ENCODE results near the gene RGS12. TPM values are rescaled to one million over a fixed set of nuclear protein-coding genes. Genes with fewer than 3 reads are reported as not detected.

RGS12 gene
- total RNA-seq, 1 donor from 2014 or later = 10.6 TPM

DNA sequence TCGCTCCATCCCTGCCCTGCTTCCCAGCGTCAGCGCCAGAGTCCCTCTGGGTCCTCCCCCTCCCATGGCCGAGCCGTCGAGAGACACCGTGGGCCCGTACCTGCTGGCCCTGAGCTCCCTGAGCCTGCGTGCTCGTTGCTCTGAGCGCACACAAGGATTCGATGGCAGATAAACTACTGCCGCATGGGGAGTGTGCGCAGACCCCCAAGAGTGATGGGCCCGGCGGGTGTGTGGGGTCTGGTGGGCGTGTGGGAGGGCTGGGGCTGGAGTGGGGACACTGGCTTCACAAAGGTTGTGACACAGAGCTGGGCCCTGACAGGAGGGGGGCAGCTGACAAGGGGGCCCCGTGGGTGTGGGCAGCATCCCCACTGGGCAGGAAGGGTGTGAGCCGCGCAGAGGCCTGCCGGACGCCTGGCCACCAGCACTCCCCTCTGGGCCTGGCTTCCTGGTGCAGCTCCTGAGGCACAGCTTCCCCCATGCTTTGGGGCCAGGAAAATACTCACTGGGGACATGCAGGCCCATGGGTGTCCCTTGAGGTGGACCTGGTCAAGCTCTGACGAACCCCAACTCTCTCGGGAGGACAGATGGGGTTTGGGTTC is 4.8 kb upstream of the RGS12 start:
- intact Hi-C loops (cut with micrococcal nuclease) = loop anchor here (2.0 kb wide), 1 partner anchor 31 kb away; no protein-coding TSS in a partner anchor
- ATAC-seq (ENCODE audit: low read depth) = no peak
- TF ChIP-seq, protein P1, sequence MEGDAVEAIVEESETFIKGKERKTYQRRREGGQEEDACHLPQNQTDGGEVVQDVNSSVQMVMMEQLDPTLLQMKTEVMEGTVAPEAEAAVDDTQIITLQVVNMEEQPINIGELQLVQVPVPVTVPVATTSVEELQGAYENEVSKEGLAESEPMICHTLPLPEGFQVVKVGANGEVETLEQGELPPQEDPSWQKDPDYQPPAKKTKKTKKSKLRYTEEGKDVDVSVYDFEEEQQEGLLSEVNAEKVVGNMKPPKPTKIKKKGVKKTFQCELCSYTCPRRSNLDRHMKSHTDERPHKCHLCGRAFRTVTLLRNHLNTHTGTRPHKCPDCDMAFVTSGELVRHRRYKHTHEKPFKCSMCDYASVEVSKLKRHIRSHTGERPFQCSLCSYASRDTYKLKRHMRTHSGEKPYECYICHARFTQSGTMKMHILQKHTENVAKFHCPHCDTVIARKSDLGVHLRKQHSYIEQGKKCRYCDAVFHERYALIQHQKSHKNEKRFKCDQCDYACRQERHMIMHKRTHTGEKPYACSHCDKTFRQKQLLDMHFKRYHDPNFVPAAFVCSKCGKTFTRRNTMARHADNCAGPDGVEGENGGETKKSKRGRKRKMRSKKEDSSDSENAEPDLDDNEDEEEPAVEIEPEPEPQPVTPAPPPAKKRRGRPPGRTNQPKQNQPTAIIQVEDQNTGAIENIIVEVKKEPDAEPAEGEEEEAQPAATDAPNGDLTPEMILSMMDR (IDR thresholded peaks at IDR 0.05) = no peak
- H3K9me3 Mint-ChIP-seq = no peaks in the 10 kb centered on the region
- H3K4me3 Mint-ChIP-seq = no peak overlapping the region
- DNase-seq = no peak
- H3K4me1 Mint-ChIP-seq = peaks cover 19% of the 10 kb centered on the region
- peaks cover 15% of the 10 kb centered on the region for H3K27me3 Mint-ChIP-seq
- H3K36me3 Mint-ChIP-seq (ENCODE audit: low read depth) = peaks cover 2% of the 10 kb centered on the region
- ChIA-PET CTCF (no interaction called here), POLR2A (interaction anchor here (1.5 kb wide), 1 partner anchor 30 kb away, joined by 5 read pairs; no protein-coding TSS in a partner anchor)
- no peak overlapping the region for H3K27ac Mint-ChIP-seq

DNA sequence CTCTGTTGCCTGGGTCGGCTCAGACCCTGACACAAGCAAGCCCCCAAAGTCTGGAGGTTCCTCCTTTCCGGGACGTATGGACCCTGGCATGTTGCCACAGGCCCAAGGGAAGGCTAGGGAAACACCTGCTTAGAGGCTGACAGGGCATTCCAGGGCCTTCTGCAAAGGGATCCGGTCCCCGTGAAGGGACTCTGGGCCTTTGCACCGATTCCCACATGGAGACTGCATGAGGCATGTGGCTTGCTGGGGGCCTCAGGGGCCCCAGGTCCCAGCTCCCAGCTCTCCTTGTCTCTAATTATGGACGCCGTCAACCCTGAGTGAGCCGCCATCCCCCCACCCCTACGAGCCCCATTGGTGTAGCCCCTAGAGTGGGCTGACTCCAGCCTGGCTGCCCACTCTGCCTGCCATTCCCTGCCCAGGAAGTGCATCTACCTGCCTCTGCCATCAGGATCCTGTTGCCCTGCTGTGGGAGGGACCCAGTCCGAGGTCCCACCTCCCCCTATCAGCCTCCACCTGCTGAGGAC is 4.2 kb upstream of the RGS12 start:
- ChIA-PET POLR2A (interaction anchor here (0.7 to 1.5 kb wide), 2 partner anchors 31 to 453 kb away, joined by 3 to 5 read pairs; no protein-coding TSS in a partner anchor), CTCF (no interaction called here)
- Mint-ChIP-seq H3K27ac (no peak overlapping the region), H3K27me3 (peaks cover 15% of the 10 kb centered on the region), H3K4me1 (peaks cover 22% of the 10 kb centered on the region), H3K4me3 (no peak overlapping the region), H3K36me3 (ENCODE audit: low read depth) (peaks cover 2% of the 10 kb centered on the region), H3K9me3 (no peaks in the 10 kb centered on the region)
- no peak for DNase-seq
- TF ChIP-seq, protein P1 (IDR thresholded peaks at IDR 0.05) = no peak
- intact Hi-C loops (cut with micrococcal nuclease) = no loop called here
- ATAC-seq (ENCODE audit: low read depth) = no peak

DNA sequence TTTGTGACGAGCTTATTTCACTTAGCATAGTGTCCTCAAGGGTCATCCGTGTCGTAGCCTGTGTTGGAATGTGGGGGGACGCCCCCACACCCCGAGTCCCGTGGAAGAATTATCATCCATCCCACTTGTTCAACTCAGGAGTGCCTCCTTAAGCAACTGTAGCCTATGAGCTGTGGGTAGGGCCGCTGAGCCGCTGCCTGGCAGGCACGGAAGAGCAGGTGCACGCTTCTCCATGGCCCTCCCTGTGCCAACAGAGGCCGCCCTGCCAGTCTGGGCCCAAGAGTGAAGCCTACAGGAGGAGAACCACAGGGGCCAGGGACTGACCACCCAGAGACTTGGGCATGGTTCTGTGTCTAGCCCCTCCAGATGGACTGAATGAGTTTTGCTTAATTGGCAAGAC is 2.3 kb upstream of the RGS12 start:
- H3K4me3 Mint-ChIP-seq = peak overlapping the region; percentile 11
- peaks cover 2% of the 10 kb centered on the region for H3K36me3 Mint-ChIP-seq (ENCODE audit: low read depth)
- DNase-seq (no peak), ATAC-seq (ENCODE audit: low read depth) (no peak)
- H3K27me3 Mint-ChIP-seq = peaks cover 15% of the 10 kb centered on the region
- peaks cover 27% of the 10 kb centered on the region for H3K4me1 Mint-ChIP-seq
- no peak overlapping the region for H3K27ac Mint-ChIP-seq
- H3K9me3 Mint-ChIP-seq = no peaks in the 10 kb centered on the region
- ChIA-PET CTCF (no interaction called here), POLR2A (no interaction called here)
- TF ChIP-seq, protein P1 (IDR thresholded peaks at IDR 0.05) = no peak
- intact Hi-C loops (cut with micrococcal nuclease) = loop anchor here (10.0 kb wide), 2 partner anchors 246 to 806 kb away; no protein-coding TSS in a partner anchor

DNA sequence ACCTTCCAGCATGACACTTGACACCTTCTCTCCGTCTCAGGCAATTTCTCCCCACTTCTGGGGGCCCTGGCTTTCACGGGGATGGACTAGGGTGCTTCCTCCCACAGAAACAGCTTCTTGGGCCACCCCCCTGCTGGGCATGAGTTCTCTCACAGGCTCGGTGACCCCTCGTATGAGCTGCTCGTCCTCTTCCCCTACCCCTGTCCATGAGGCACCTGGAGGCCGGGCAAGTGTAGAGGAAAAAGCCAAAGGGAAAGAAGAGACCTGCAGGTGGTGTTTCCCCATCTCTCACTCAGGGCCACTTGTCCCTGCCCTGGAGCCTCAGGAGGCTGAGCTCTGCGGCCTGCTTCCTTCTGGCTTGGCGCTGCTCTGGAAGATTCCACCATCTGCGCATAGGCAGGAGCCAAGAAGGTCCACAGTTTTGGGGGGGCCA is 1.9 kb upstream of the RGS12 start:
- DNase-seq = no peak
- no peak for ATAC-seq (ENCODE audit: low read depth)
- ChIA-PET POLR2A (interaction anchor here (0.5 to 1.2 kb wide), 3 partner anchors 14 to 439 kb away, joined by 3 to 5 read pairs (median 4); no protein-coding TSS in a partner anchor), CTCF (no interaction called here)
- Mint-ChIP-seq H3K9me3 (no peaks in the 10 kb centered on the region), H3K27ac (no peak overlapping the region), H3K27me3 (peaks cover 15% of the 10 kb centered on the region), H3K4me3 (peak overlapping the region; percentile 11), H3K4me1 (peaks cover 24% of the 10 kb centered on the region), H3K36me3 (ENCODE audit: low read depth) (peaks cover 2% of the 10 kb centered on the region)
- intact Hi-C loops (cut with micrococcal nuclease) = loop anchor here (10.0 kb wide), 2 partner anchors 246 to 806 kb away; no protein-coding TSS in a partner anchor
- TF ChIP-seq, protein P1 (IDR thresholded peaks at IDR 0.05) = no peak

DNA sequence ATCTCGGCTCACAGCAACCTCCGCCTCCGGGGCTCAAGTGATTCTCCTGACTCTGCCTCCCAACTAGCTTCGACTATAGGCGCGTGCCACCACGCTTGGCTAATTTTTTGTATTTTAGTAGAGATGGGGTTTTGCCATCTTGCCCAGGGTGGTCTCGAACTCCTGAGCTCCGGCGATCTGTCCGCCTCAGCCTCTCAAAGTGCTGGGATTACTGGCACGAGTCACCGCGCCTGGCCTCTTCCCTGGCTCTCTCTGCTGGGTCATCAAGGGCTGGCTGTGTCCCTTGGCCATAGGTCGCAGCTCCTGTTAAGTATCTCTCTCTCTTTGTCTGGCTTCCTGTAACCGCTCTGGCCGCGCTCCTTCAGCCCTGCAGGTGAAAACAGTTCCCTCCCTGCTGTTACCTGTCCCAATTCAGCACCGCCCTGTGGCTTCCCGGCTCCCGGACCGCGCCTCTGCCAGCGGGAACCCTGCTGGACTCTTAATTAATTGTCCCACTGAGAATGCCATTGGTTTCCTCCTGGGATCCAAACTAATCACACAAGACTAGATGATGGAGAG is 1.3 kb upstream of the RGS12 start:
- intact Hi-C loops (cut with micrococcal nuclease) = loop anchor here (10.0 kb wide), 2 partner anchors 247 to 807 kb away; no protein-coding TSS in a partner anchor
- DNase-seq = no peak
- TF ChIP-seq, protein P1 (IDR thresholded peaks at IDR 0.05) = no peak
- Mint-ChIP-seq H3K36me3 (ENCODE audit: low read depth) (peaks cover 2% of the 10 kb centered on the region), H3K27ac (peak overlapping the region; percentile 51), H3K4me3 (peak overlapping the region; percentile 86), H3K9me3 (no peaks in the 10 kb centered on the region), H3K4me1 (peaks cover 18% of the 10 kb centered on the region), H3K27me3 (peaks cover 15% of the 10 kb centered on the region)
- ChIA-PET POLR2A (interaction anchor here (0.5 to 1.2 kb wide), 4 partner anchors 14 to 440 kb away, joined by 3 to 6 read pairs (median 4); no protein-coding TSS in a partner anchor), CTCF (no interaction called here)
- ATAC-seq (ENCODE audit: low read depth) = no peak

Measured in activated B cell treated with CpG ODN at 0.5 μM for 24 hours (primary cell).